AML-193 (cell line): ENCODE measurements around the gene SGCD.

ENCODE experiments used
- DNase-seq, 2 experiments: peaks; one replicate each; lab custom pipeline; 2025; lab: John Stamatoyannopoulos, UW

The SGCD gene

GRCh38 chr5:156691572-156691971 is 364.6 kb downstream of the SGCD start:
- DNase-seq = no peak

- no peak for DNase-seq
Measured at GRCh38 chr5:156693113-156693512, 366.1 kb downstream of the SGCD start.

- no peak for DNase-seq
Measured at GRCh38 chr5:156694598-156694997, 367.6 kb downstream of the SGCD start.

GRCh38 chr5:156695774-156696173 is 368.8 kb downstream of the SGCD start:
- no peak for DNase-seq

GRCh38 chr5:156698323-156698722 is 371.4 kb downstream of the SGCD start:
- DNase-seq = no peak

GRCh38 chr5:156699147-156699546 is 372.2 kb downstream of the SGCD start:
- DNase-seq = no peak

- no peak for DNase-seq
Measured at GRCh38 chr5:156704139-156704538, 377.2 kb downstream of the SGCD start.

- DNase-seq = no peak
Measured at GRCh38 chr5:156706631-156707030, 379.7 kb downstream of the SGCD start.

GRCh38 chr5:156707750-156708149 is 380.8 kb downstream of the SGCD start:
- DNase-seq = no peak

- DNase-seq = no peak
Measured at GRCh38 chr5:156715287-156715686, 388.3 kb downstream of the SGCD start.

- no peak for DNase-seq
Measured at GRCh38 chr5:156716591-156717380, 389.8 kb downstream of the SGCD start.

GRCh38 chr5:156718985-156719384 is 392.0 kb downstream of the SGCD start:
- no peak for DNase-seq

GRCh38 chr5:156722358-156722757 is 395.4 kb downstream of the SGCD start:
- no peak for DNase-seq

- no peak for DNase-seq
Measured at GRCh38 chr5:156735477-156735876, 408.5 kb downstream of the SGCD start.

GRCh38 chr5:156741516-156741915 is 414.6 kb downstream of the SGCD start:
- no peak for DNase-seq

- no peak for DNase-seq
Measured at GRCh38 chr5:156753846-156754245, 426.9 kb downstream of the SGCD start.

GRCh38 chr5:156755421-156756087 is 428.6 kb downstream of the SGCD start:
- DNase-seq = no peak

GRCh38 chr5:156758011-156758791 is 431.2 kb downstream of the SGCD start:
- no peak for DNase-seq

GRCh38 chr5:156759156-156759555 is 432.2 kb downstream of the SGCD start:
- no peak for DNase-seq

- DNase-seq = no peak
Measured at GRCh38 chr5:156762771-156763170, 435.8 kb downstream of the SGCD start.

GRCh38 chr5:156764176-156764971 is 437.4 kb downstream of the SGCD start:
- DNase-seq = no peak

- no peak for DNase-seq
Measured at GRCh38 chr5:156774273-156774672, 447.3 kb downstream of the SGCD start.
